Astrocyte (in vitro differentiated cells and primary cell): ENCODE results near the gene CERK.
A peak's percentile ranks its signal among the peaks of the same experiment; 100 is the strongest.

ENCODE experiments used
- EZH2 ChIP-seq: IDR thresholded peaks from 2 replicates; pipeline ENCODE4 v1.6.1; 2012; ENCODE audit warnings: mild to moderate bottlenecking, low read length, inconsistent platforms; ENCODE audit not compliant: insufficient read depth
- TF ChIP-seq, protein P1 (sequence below): IDR thresholded peaks from 2 replicates; pipeline ENCODE4 v1.5.1; 2011; ENCODE audit warnings: low read depth, mild to moderate bottlenecking, inconsistent platforms, low read length, moderate library complexity; ENCODE audit not compliant: insufficient read depth

DNA sequence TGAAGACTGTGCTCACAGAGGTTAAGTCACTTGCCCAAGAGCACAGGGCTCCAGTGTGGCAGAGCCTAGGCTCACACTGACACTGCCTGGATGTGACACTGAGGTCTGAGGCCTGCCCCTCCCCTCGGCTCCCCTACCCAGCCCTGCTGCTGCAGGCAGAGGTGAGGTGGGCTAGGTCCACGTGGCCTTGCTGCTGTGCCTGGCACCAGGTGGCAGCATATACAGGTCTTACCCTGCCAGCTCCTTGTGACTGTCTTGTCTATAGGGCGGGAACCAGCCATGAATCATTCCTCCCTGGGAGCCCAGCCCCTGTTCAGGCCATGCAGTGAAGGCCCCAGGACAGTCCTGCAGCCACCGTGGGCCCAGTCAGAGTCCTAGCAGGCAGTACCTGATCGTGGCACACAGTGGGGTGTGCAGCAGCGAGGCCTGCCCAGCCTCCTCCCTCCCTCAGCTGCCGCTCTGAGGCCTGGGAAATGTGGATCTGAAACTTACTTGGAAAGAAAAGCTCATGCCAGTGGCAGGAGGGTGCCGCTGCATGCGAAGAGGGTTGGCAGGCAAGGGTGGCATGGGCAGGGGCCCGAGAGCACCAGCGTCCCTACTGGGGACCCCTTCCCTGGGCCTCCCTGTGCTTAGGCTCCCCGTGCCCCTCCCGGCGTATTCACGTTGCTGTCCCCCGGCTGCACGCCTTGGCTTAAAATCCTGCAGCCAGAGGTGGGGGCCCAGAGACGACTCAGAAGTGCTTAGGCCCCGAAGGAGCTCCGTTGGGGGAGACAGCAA lies 1.2 kb upstream of the CERK start:
- TF ChIP-seq, protein P1, sequence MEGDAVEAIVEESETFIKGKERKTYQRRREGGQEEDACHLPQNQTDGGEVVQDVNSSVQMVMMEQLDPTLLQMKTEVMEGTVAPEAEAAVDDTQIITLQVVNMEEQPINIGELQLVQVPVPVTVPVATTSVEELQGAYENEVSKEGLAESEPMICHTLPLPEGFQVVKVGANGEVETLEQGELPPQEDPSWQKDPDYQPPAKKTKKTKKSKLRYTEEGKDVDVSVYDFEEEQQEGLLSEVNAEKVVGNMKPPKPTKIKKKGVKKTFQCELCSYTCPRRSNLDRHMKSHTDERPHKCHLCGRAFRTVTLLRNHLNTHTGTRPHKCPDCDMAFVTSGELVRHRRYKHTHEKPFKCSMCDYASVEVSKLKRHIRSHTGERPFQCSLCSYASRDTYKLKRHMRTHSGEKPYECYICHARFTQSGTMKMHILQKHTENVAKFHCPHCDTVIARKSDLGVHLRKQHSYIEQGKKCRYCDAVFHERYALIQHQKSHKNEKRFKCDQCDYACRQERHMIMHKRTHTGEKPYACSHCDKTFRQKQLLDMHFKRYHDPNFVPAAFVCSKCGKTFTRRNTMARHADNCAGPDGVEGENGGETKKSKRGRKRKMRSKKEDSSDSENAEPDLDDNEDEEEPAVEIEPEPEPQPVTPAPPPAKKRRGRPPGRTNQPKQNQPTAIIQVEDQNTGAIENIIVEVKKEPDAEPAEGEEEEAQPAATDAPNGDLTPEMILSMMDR = peak; percentile 7
- no peak for TF ChIP-seq EZH2
